ENCODE results near the gene FREM2.

The FREM2 gene

GRCh38 chr13:38848360-38848759, 161.5 kb downstream of the FREM2 start:
- DNase-seq = no peak

- no peak for DNase-seq
These were observed 162.4 kb downstream of the FREM2 start for GRCh38 chr13:38849315-38849714.

- no peak for DNase-seq
These were observed 164.2 kb downstream of the FREM2 start for GRCh38 chr13:38850868-38851626.

- DNase-seq = no peak
These were observed 167.3 kb downstream of the FREM2 start for GRCh38 chr13:38854226-38854625.

- DNase-seq = no peak
These were observed 169.2 kb downstream of the FREM2 start for GRCh38 chr13:38856065-38856464.

GRCh38 chr13:38862443-38862842, 175.6 kb downstream of the FREM2 start:
- no peak for DNase-seq

GRCh38 chr13:38863536-38863935, 176.7 kb downstream of the FREM2 start:
- DNase-seq = no peak

GRCh38 chr13:38866649-38867048, 179.8 kb downstream of the FREM2 start:
- DNase-seq = no peak

- DNase-seq = no peak
These were observed 181.5 kb downstream of the FREM2 start for GRCh38 chr13:38868399-38868798.

GRCh38 chr13:38868870-38869269, 182.0 kb downstream of the FREM2 start:
- DNase-seq = no peak

- no peak for DNase-seq
These were observed 184.4 kb downstream of the FREM2 start for GRCh38 chr13:38871275-38871674.

- DNase-seq = no peak
These were observed 185.8 kb downstream of the FREM2 start for GRCh38 chr13:38872693-38873092.

GRCh38 chr13:38875186-38875875, 188.5 kb downstream of the FREM2 start:
- DNase-seq = no peak

GRCh38 chr13:38879278-38879677, 192.4 kb downstream of the FREM2 start:
- DNase-seq = no peak

- DNase-seq = no peak
These were observed 192.9 kb downstream of the FREM2 start for GRCh38 chr13:38879786-38880185.

GRCh38 chr13:38880397-38880796, 193.5 kb downstream of the FREM2 start:
- no peak for DNase-seq

GRCh38 chr13:38883783-38884182, 196.9 kb downstream of the FREM2 start:
- no peak for DNase-seq

- DNase-seq = no peak
These were observed 201.4 kb downstream of the FREM2 start for GRCh38 chr13:38888309-38888708.

GRCh38 chr13:38895075-38895474, 208.2 kb downstream of the FREM2 start:
- no peak for DNase-seq

GRCh38 chr13:38897521-38897920, 210.6 kb downstream of the FREM2 start:
- no peak for DNase-seq

GRCh38 chr13:38898481-38898880, 211.6 kb downstream of the FREM2 start:
- DNase-seq = no peak

- no peak for DNase-seq
These were observed 212.7 kb downstream of the FREM2 start for GRCh38 chr13:38899571-38899970.

- no peak for DNase-seq
These were observed 213.3 kb downstream of the FREM2 start for GRCh38 chr13:38900188-38900587.

GRCh38 chr13:38902551-38902950, 215.7 kb downstream of the FREM2 start:
- DNase-seq = no peak

GRCh38 chr13:38905081-38905480, 218.2 kb downstream of the FREM2 start:
- DNase-seq = no peak
